B cell (primary cell): Measurements from ENCODE around the gene ZNF423. TPM values are rescaled to one million over a fixed set of nuclear protein-coding genes. Genes with fewer than 3 reads are reported as not detected.

Experiments
- ATAC-seq: fragments of 200-7000 bp; cut with Tn5 transposase; one replicate; pipeline ENCODE4 v1.10.0; 2021; ENCODE audit warnings: low read depth, mild to moderate bottlenecking, moderate number of reproducible peaks, moderate library complexity
- CTCF ChIA-PET: fragments of 350-600 bp; sonication (Branson Sonifier 250); formaldehyde crosslinking; loops from one replicate; lab custom pipeline; 2021; ENCODE audit warnings: antibody characterized with exemption, inconsistent platforms; lab: Charles Lee
- POLR2A ChIA-PET: fragments of 350-600 bp; sonication (Branson Sonifier 250); formaldehyde crosslinking; loops from one replicate; lab custom pipeline; 2021; ENCODE audit warnings: antibody characterized with exemption; lab: Charles Lee
- DNase-seq: peaks from one replicate; pipeline ENCODE4 v3.0.0; 2013
- H2AFZ ChIP-seq: 2 replicates; pipeline ENCODE4 v1.6.1; 2012; ENCODE audit warnings: mild to moderate bottlenecking, low read depth, low read length; ENCODE audit not compliant: insufficient read depth, poor library complexity, severe bottlenecking
- H3K27ac ChIP-seq, 2 donors: 1 replicate in 1 of 2; 2 replicates in 1 of 2; pipeline ENCODE4 v1.5.1; 2012 to 2013; ENCODE audit warnings: low read length in 2 of 2, mild to moderate bottlenecking in 2 of 2, moderate library complexity in 1 of 2
- H3K27me3 ChIP-seq, 4 experiments: fragments of 200-600 bp in 1 of 4; sonication (generic) in 1 of 4; replicated peaks in 1 of 4; 1 replicate in 2 of 4; 2 replicates in 2 of 4; pipeline versions ENCODE4 v1.6.1 to v1.7.0; 2013 to 2016; ENCODE audit warnings: low read length in 3 of 4, mild to moderate bottlenecking in 2 of 4, mixed read lengths in 1 of 4, moderate library complexity in 1 of 4; ENCODE audit not compliant: insufficient read depth in 4 of 4, control insufficient read depth in 3 of 4; ENCODE audit errors: control extremely low read depth in 1 of 4
- H3K36me3 ChIP-seq, 2 experiments: replicated peaks in 1 of 2; 1 replicate in 1 of 2; 2 replicates in 1 of 2; pipeline versions ENCODE4 v1.6.1 to v1.7.1; 2013; ENCODE audit warnings: low read length in 1 of 2; ENCODE audit not compliant: insufficient read depth in 2 of 2, control insufficient read depth in 1 of 2; ENCODE audit errors: control extremely low read depth in 1 of 2, extremely low read depth in 1 of 2
- H3K4me1 ChIP-seq, 2 donors: fragments of 200-600 bp in 1 of 2; sonication (generic) in 1 of 2; 1 replicate in 1 of 2; 2 replicates in 1 of 2; pipeline versions ENCODE4 v1.5.1 to v1.6.1; 2013 to 2017; ENCODE audit warnings: low read length in 2 of 2; ENCODE audit not compliant: control insufficient read depth in 2 of 2, insufficient read depth in 2 of 2
- H3K4me2 ChIP-seq: replicated peaks from 2 replicates; pipeline ENCODE3; 2012; ENCODE audit warnings: mild to moderate bottlenecking, low read depth, low read length; ENCODE audit not compliant: poor library complexity, severe bottlenecking
- H3K4me3 ChIP-seq, 5 experiments: fragments of 200-600 bp in 1 of 5; sonication (generic) in 1 of 5; 1 replicate in 3 of 5; 2 replicates in 2 of 5; pipeline versions ENCODE4 v1.5.1 to v1.7.0; 2011 to 2016; ENCODE audit warnings: low read length in 4 of 5, mild to moderate bottlenecking in 4 of 5, low read depth in 2 of 5, control low read depth in 1 of 5, moderate library complexity in 1 of 5; ENCODE audit not compliant: insufficient read depth in 1 of 5; ENCODE audit errors: control extremely low read depth in 1 of 5, extremely low read depth in 1 of 5
- H3K79me2 ChIP-seq: fragments of 200-600 bp; sonication (generic); one replicate; pipeline ENCODE4 v1.6.0; 2016; ENCODE audit warnings: low read length; ENCODE audit not compliant: control insufficient read depth, insufficient read depth
- H3K9ac ChIP-seq: fragments of 200-600 bp; sonication (generic); 2 replicates; pipeline ENCODE4 v1.6.1; 2017; ENCODE audit warnings: mild to moderate bottlenecking, low read length, moderate library complexity
- H3K9me3 ChIP-seq, 3 donors: one replicate each; pipeline versions ENCODE4 v1.6.1 to v1.7.1; 2013; ENCODE audit warnings: low read length in 2 of 3; ENCODE audit not compliant: control insufficient read depth in 2 of 3, insufficient read depth in 1 of 3; ENCODE audit errors: control extremely low read depth in 1 of 3
- H4K20me1 ChIP-seq: 2 replicates; pipeline ENCODE4 v1.6.0; 2012; ENCODE audit warnings: mild to moderate bottlenecking, low read length; ENCODE audit not compliant: insufficient read depth, control insufficient read depth, poor library complexity, severe bottlenecking
- H3K27ac Mint-ChIP-seq: one replicate; pipeline ENCODE4 v1.8.0; 2021; ENCODE audit warnings: mixed read lengths
- H3K27me3 Mint-ChIP-seq: one replicate; pipeline ENCODE4 v1.8.0; 2021; ENCODE audit warnings: mixed read lengths
- H3K4me1 Mint-ChIP-seq: one replicate; pipeline ENCODE4 v1.8.0; 2021; ENCODE audit warnings: mixed read lengths
- H3K4me3 Mint-ChIP-seq: one replicate; pipeline ENCODE4 v1.8.0; 2021; ENCODE audit warnings: mixed read lengths
- H3K9me3 Mint-ChIP-seq: one replicate; pipeline ENCODE4 v1.8.0; 2022; ENCODE audit warnings: mixed read lengths; ENCODE audit not compliant: insufficient read depth
- EZH2 ChIP-seq: IDR thresholded peaks from 2 replicates; pipeline ENCODE4 v1.6.1; 2012; ENCODE audit warnings: borderline replicate concordance, low read depth, mild to moderate bottlenecking, moderate library complexity, low read length; ENCODE audit not compliant: insufficient read depth, poor library complexity, severe bottlenecking
- WGBS: methylation state at CpG from one replicate; pipeline ENCODE4 v1.1.5; 2013; ENCODE audit warnings: missing lambda C conversion rate; ENCODE audit not compliant: insufficient coverage; 5-methylcytosine and 5-hydroxymethylcytosine counted together
- intact Hi-C: fragments of 100-400 bp; cut with micrococcal nuclease; formaldehyde crosslinking; loops from one replicate; pipeline ENCODE4 v1.10.0; 2022
- polyA plus RNA-seq: library from polyadenylated mRNA; depleted of rRNA; stranded (reverse); fragments of >200 nt; gene quantifications from 2 replicates; pipeline ENCODE4 v1.2.3, GENCODE V29; 2012
- total RNA-seq, 2 donors: library from RNA; stranded (reverse); fragments of 120-200 nt in 1 of 2; gene quantifications; 1 replicate in 1 of 2; 2 replicates in 1 of 2; pipeline versions ENCODE4 v1.2.3 to v1.2.4, GENCODE V29; 2013 to 2022
- TF ChIP-seq, protein P1 (sequence below): fragments of 200-600 bp; IDR thresholded peaks from one replicate; pipeline ENCODE4 v1.8.0; 2022; ENCODE audit warnings: antibody characterized with exemption, mild to moderate bottlenecking

Gene ZNF423
- total and polyA plus RNA-seq, 2 donors (not counting 1 experiment from before 2014, with no cell fraction given), result not detected

DNA sequence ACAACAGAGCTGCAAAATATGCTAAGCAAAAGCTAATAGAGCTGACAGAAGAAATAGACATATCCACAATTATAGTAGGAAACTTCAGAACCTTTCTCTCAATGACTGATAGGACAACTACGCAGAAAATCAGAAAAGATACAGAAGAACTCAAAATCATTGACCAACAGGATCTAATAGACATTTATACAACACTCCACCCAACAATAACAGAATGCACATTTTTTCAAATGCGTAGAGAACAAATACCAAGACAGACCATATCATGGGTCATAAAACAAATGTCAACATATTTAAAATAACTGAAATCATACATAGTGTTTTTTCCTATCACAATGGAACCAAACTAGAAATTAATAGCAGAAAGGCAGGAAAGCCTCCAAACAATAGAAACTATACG, 244.9 kb downstream of the ZNF423 start:
- Histone ChIP-seq H3K4me3 (no peak overlapping the region), H3K27me3 (no peaks in the 10 kb centered on the region), H4K20me1 (no peaks in the 10 kb centered on the region), H3K9ac (no peak overlapping the region), H3K36me3 (no peaks in the 10 kb centered on the region), H3K79me2 (no peaks in the 10 kb centered on the region), H2AFZ (no peak overlapping the region), H3K27ac (no peak overlapping the region), H3K9me3 (no peaks in the 10 kb centered on the region), H3K4me1 (no peaks in the 10 kb centered on the region), H3K4me2 (no peak overlapping the region)
- DNase-seq (no peak), ATAC-seq (no peak)
- H3K27me3 Mint-ChIP-seq, result peaks cover 19% of the 10 kb centered on the region
- intact Hi-C loops, result no loop called here
- no peaks in the 10 kb centered on the region for H3K4me1 Mint-ChIP-seq
- WGBS, result 57% methylated on average over 1 of the region's 3 CpGs
- no peak overlapping the region for H3K27ac Mint-ChIP-seq
- POLR2A ChIA-PET, result no interaction called here
- H3K9me3 Mint-ChIP-seq, result peaks cover 2% of the 10 kb centered on the region
- TF ChIP-seq EZH2, result no peak
- TF ChIP-seq, protein P1, sequence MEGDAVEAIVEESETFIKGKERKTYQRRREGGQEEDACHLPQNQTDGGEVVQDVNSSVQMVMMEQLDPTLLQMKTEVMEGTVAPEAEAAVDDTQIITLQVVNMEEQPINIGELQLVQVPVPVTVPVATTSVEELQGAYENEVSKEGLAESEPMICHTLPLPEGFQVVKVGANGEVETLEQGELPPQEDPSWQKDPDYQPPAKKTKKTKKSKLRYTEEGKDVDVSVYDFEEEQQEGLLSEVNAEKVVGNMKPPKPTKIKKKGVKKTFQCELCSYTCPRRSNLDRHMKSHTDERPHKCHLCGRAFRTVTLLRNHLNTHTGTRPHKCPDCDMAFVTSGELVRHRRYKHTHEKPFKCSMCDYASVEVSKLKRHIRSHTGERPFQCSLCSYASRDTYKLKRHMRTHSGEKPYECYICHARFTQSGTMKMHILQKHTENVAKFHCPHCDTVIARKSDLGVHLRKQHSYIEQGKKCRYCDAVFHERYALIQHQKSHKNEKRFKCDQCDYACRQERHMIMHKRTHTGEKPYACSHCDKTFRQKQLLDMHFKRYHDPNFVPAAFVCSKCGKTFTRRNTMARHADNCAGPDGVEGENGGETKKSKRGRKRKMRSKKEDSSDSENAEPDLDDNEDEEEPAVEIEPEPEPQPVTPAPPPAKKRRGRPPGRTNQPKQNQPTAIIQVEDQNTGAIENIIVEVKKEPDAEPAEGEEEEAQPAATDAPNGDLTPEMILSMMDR, result no peak
- no peak overlapping the region for H3K4me3 Mint-ChIP-seq
- CTCF ChIA-PET, result no interaction called here

DNA sequence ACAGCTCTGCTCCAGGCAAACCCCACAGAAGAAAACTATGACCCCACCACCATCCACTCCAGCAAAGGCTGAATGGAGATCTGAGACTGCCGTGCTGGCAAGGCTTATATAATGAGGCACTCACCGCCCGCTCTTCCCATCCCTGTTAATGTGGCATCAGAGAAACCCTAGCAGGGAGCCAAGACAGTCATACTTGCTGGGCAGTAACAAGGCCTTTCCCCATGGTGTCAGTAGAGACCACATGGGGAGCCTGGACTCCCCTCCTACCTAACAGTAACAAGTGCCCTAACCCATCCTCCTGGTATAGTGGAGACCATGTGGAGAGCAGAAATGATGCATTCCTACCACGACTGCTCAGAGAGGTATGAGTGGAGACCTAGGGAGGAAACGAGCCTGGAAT, 247.1 kb downstream of the ZNF423 start:
- ATAC-seq, result no peak
- Histone ChIP-seq H3K36me3 (no peaks in the 10 kb centered on the region), H3K79me2 (no peaks in the 10 kb centered on the region), H3K4me1 (no peaks in the 10 kb centered on the region), H3K9ac (no peak overlapping the region), H4K20me1 (no peaks in the 10 kb centered on the region), H3K27ac (no peak overlapping the region), H3K27me3 (no peaks in the 10 kb centered on the region), H3K4me3 (no peak overlapping the region), H3K4me2 (no peak overlapping the region), H3K9me3 (no peaks in the 10 kb centered on the region), H2AFZ (no peak overlapping the region)
- TF ChIP-seq EZH2, result no peak
- TF ChIP-seq, protein P1, result no peak
- Mint-ChIP-seq H3K27ac (no peak overlapping the region), H3K9me3 (peaks cover 2% of the 10 kb centered on the region), H3K27me3 (peaks cover 21% of the 10 kb centered on the region), H3K4me3 (no peak overlapping the region), H3K4me1 (no peaks in the 10 kb centered on the region)
- intact Hi-C loops, result no loop called here
- 80% methylated on average over 4 of the region's 5 CpGs for WGBS
- CTCF ChIA-PET, result no interaction called here
- DNase-seq, result no peak
- POLR2A ChIA-PET, result no interaction called here
